Upper lobe of left lung (tissue), 4 donors: ENCODE results near the gene ZSCAN5B.

Experiments
- EP300 ChIP-seq, 4 donors: sonication (generic); formaldehyde crosslinking; IDR thresholded peaks; one replicate each; pipeline ENCODE4 v1.5.1; 2017; ENCODE audit warnings: antibody characterized with exemption in 4 of 4, control low read depth in 2 of 4
- POLR2A ChIP-seq, 4 donors: fragments of 450-650 bp; IDR thresholded peaks; one replicate each; pipeline ENCODE4 v1.5.1; 2016 to 2017; ENCODE audit warnings: antibody characterized with exemption in 4 of 4, mild to moderate bottlenecking in 2 of 4
- TF ChIP-seq, protein P1 (sequence below), 6 experiments: fragments of 450-650 bp in 4 of 6; fragments of 200-600 bp in 2 of 6; sonication (generic) in 2 of 6; IDR thresholded peaks; one replicate each; pipeline ENCODE4 v1.5.1; 2016 to 2019; ENCODE audit warnings: antibody characterized with exemption in 6 of 6

DNA sequence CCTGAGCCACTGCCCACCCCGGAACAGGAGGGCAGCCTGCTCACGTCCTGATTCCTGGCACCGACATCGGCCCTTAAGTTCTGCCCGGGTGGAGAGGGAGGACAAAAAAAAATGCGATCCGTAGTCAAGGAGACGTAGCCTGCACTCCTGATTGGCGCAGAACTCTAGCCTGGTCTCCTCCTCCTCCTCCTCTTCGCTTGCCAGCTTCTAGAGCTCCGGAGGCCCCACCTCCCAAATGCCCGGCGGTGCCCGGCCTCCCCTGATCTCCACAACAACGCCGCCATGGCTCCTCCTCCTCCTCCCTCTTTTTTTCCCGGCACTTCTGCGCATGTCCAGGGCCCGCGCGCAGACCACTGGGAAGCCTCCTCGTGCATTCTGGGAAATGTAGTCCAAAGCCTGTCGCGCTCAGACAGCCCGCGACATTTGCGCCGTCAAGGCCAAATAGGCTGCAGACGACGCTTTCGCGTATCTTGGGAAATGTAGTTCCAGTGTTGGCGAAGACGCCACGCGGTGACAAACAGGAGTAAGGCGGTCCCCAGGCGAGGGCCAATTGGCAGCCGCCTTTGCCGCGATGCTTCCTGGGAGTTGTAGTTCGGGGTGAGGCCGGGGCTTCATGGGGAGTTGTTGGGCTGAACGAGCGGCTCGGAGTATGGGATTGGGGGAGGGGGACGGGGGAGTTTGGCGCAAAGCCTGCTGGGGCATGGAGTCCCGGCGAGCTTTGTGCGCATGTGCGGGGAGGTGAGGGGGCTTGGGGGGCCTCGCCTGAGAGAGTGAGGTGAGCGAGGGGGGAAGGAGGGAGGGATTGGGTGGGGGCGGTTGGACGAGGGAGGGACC lies 56.8 kb downstream of the ZSCAN5B start, which contains the start of gene ZNF444:
- TF ChIP-seq, protein P1, sequence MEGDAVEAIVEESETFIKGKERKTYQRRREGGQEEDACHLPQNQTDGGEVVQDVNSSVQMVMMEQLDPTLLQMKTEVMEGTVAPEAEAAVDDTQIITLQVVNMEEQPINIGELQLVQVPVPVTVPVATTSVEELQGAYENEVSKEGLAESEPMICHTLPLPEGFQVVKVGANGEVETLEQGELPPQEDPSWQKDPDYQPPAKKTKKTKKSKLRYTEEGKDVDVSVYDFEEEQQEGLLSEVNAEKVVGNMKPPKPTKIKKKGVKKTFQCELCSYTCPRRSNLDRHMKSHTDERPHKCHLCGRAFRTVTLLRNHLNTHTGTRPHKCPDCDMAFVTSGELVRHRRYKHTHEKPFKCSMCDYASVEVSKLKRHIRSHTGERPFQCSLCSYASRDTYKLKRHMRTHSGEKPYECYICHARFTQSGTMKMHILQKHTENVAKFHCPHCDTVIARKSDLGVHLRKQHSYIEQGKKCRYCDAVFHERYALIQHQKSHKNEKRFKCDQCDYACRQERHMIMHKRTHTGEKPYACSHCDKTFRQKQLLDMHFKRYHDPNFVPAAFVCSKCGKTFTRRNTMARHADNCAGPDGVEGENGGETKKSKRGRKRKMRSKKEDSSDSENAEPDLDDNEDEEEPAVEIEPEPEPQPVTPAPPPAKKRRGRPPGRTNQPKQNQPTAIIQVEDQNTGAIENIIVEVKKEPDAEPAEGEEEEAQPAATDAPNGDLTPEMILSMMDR (IDR thresholded peaks at IDR 0.05) = peak in 2 of 6 experiments; percentile 24 to 35
- peak in 2 of 4 donors; percentile 42 to 74 for TF ChIP-seq POLR2A (IDR thresholded peaks at IDR 0.05)
- TF ChIP-seq EP300 (IDR thresholded peaks at IDR 0.05) = peak in 1 of 4 donors; percentile 52
